GM12878 (cell line): Measurements from ENCODE around the gene HELZ. TPM values are rescaled to one million over a fixed set of nuclear protein-coding genes. Genes with fewer than 3 reads are reported as not detected.

ENCODE experiments used
- ATAC-seq: fragments of 200-7000 bp; cut with Tn5 transposase; 3 replicates; pipeline ENCODE4 v1.9.1; 2020; ENCODE audit warnings: mild to moderate bottlenecking, moderate library complexity
- BruUV-seq: library from RNA; stranded (reverse); fragments of 400-500 nt; replicated peaks from 2 replicates; lab custom pipeline; 2021; lab: Mats Ljungman, UMichigan
- CTCF ChIA-PET: fragments of 300-600 bp; sonication (Branson Sonifier 250); formaldehyde crosslinking; extraction: SDS; loops from one replicate; lab custom pipeline; 2021; ENCODE audit warnings: inconsistent platforms; lab: Yijun Ruan, JAX
- POLR2A ChIA-PET: fragments of 350-600 bp; formaldehyde crosslinking; extraction: SDS; loops from one replicate; lab custom pipeline; 2021; ENCODE audit warnings: inconsistent platforms; lab: Charles Lee
- RAD21 ChIA-PET: fragments of 300-600 bp; sonication (Branson Sonifier 250); formaldehyde crosslinking; loops from one replicate; lab custom pipeline; 2023; ENCODE audit warnings: antibody characterized with exemption; ENCODE audit not compliant: unreplicated experiment; lab: Charles Lee
- SMC1A ChIA-PET: fragments of 300-600 bp; sonication (Branson Sonifier 250); formaldehyde crosslinking; loops from one replicate; lab custom pipeline; 2023; ENCODE audit not compliant: unreplicated experiment, uncharacterized antibody; lab: Charles Lee
- DNase-seq: peaks from one replicate; pipeline ENCODE4 v3.0.0-alpha.2; 2011; ENCODE audit warnings: low read depth, low spot score
- FAIRE-seq: peaks from 3 replicates; lab custom pipeline; 2011; peaks lifted over from hg19 to GRCh38; lab: Jason Lieb, UNC
- H2AFZ ChIP-seq: 2 replicates; pipeline ENCODE4 v1.6.0; 2011; ENCODE audit warnings: low read depth, low read length, control low read depth; ENCODE audit not compliant: control insufficient read depth
- H3K27ac ChIP-seq: 2 replicates; pipeline ENCODE4 v1.5.1; 2011; ENCODE audit warnings: control low read depth; ENCODE audit not compliant: control insufficient read depth, insufficient read depth
- H3K27me3 ChIP-seq, 2 experiments: replicated peaks in 1 of 2; 2 replicates each; pipeline versions ENCODE4 v1.6.0 to v1.6.1; 2011; ENCODE audit warnings: low read length in 1 of 2; ENCODE audit not compliant: control insufficient read depth in 2 of 2, insufficient read depth in 2 of 2
- H3K36me3 ChIP-seq, 2 experiments: 2 replicates each; pipeline ENCODE4 v1.5.1; 2011; ENCODE audit warnings: low read length in 1 of 2; ENCODE audit not compliant: control insufficient read depth in 2 of 2, insufficient read depth in 2 of 2
- H3K4me1 ChIP-seq: 2 replicates; pipeline ENCODE4 v1.6.1; 2011; ENCODE audit warnings: mild to moderate bottlenecking, low read length, moderate library complexity, mixed read lengths; ENCODE audit not compliant: control insufficient read depth, insufficient read depth
- H3K4me2 ChIP-seq: 2 replicates; pipeline ENCODE4 v1.6.0; 2011; ENCODE audit warnings: control low read depth; ENCODE audit not compliant: control insufficient read depth, insufficient read depth
- H3K4me3 ChIP-seq: fragments of 200-600 bp; sonication (generic); 2 replicates; pipeline ENCODE4 v1.5.1; 2016
- H3K79me2 ChIP-seq: 2 replicates; pipeline ENCODE4 v1.6.0; 2011; ENCODE audit warnings: low read length; ENCODE audit not compliant: control insufficient read depth, insufficient read depth
- H3K9ac ChIP-seq: 2 replicates; pipeline ENCODE4 v1.8.0; 2011; ENCODE audit warnings: low read length, control low read depth, mixed read lengths; ENCODE audit not compliant: control insufficient read depth, insufficient read depth
- H3K9me3 ChIP-seq: replicated peaks from 3 replicates; pipeline ENCODE4 v1.5.1; 2011; ENCODE audit warnings: mild to moderate bottlenecking, low read length; ENCODE audit not compliant: control insufficient read depth, insufficient read depth
- H4K20me1 ChIP-seq: 2 replicates; pipeline ENCODE4 v1.6.0; 2011; ENCODE audit not compliant: control insufficient read depth, insufficient read depth
- CTCF ChIP-seq, 3 experiments: IDR thresholded peaks in 2 of 3; conservative IDR thresholded peaks in 1 of 3; 2 replicates each; pipeline ENCODE4 v1.5.1; 2011; ENCODE audit warnings: low read depth in 3 of 3, low read length in 3 of 3, mild to moderate bottlenecking in 3 of 3, control low read depth in 2 of 3, moderate library complexity in 2 of 3, inconsistent platforms in 1 of 3, mixed read lengths in 1 of 3; ENCODE audit not compliant: control insufficient read depth in 2 of 3, insufficient read depth in 1 of 3; ENCODE audit errors: extremely low read depth in 1 of 3
- GATAD2B ChIP-seq: fragments of 450-650 bp; conservative IDR thresholded peaks from 2 replicates; pipeline ENCODE4 v1.6.1; 2017; ENCODE audit warnings: low read depth, mild to moderate bottlenecking, moderate library complexity
- IKZF1 ChIP-seq: fragments of 450-650 bp; conservative IDR thresholded peaks from 2 replicates; pipeline ENCODE4 v1.6.1; 2017; ENCODE audit warnings: antibody characterized with exemption, mild to moderate bottlenecking
- IRF5 ChIP-seq: fragments of 450-650 bp; IDR thresholded peaks from 2 replicates; pipeline ENCODE4 v1.6.1; 2017; ENCODE audit warnings: borderline replicate concordance
- JUND ChIP-seq: IDR thresholded peaks from 2 replicates; pipeline ENCODE4 v1.6.1; 2012; ENCODE audit warnings: low read depth, mild to moderate bottlenecking, low read length, improper control_type of control experiment, moderate library complexity
- MEF2B ChIP-seq: fragments of 450-650 bp; IDR thresholded peaks from 2 replicates; pipeline ENCODE4 v1.6.1; 2018; ENCODE audit warnings: mild to moderate bottlenecking, moderate library complexity; ENCODE audit not compliant: partially characterized antibody, poor library complexity, severe bottlenecking
- NBN ChIP-seq: fragments of 450-650 bp; IDR thresholded peaks from 2 replicates; pipeline ENCODE4 v1.6.1; 2016
- NR2F1 ChIP-seq: fragments of 450-650 bp; conservative IDR thresholded peaks from 2 replicates; pipeline ENCODE4 v1.6.1; 2017; ENCODE audit warnings: mild to moderate bottlenecking
- TCF7 ChIP-seq: IDR thresholded peaks from 2 replicates; pipeline ENCODE4 v1.6.1; 2014; ENCODE audit warnings: antibody characterized with exemption, borderline replicate concordance
- WGBS: methylation state at CpG from one replicate; pipeline ENCODE4 v1.1.6; 2016; ENCODE audit warnings: low lambda C conversion rate; ENCODE audit not compliant: insufficient replicate concordance, insufficient coverage; ENCODE audit errors: missing lambda C conversion rate; 5-methylcytosine and 5-hydroxymethylcytosine counted together
- in situ Hi-C: fragments of 300-500 bp; cut with MboI; formaldehyde crosslinking; loops from 9 replicates; pipeline ENCODE4 v1.14.3; 2018; ENCODE audit warnings: mixed read lengths
- intact Hi-C: fragments of 100-400 bp; cut with micrococcal nuclease; formaldehyde crosslinking; loops from one replicate; pipeline ENCODE4 v1.14.2; 2022; ENCODE audit not compliant: unreplicated experiment
- polyA plus RNA-seq, 11 experiments: library from polyadenylated mRNA; depleted of rRNA in 4 of 11; unstranded in 6 of 11; stranded (reverse) in 5 of 11; fragments of >200 nt; fragmentation: Nextera tagmentation in 4 of 11; fragmentation: Illumina TruSeq in 1 of 11; extraction: Ambion mirVana in 4 of 11; extraction: Trizol in 1 of 11; gene quantifications; 1 replicate in 1 of 11; 2 replicates in 10 of 11; pipeline versions ENCODE4 v1.2.1 to v1.2.3, GENCODE V29; 2011 to 2016; ENCODE audit warnings: inconsistent platforms in 2 of 11, missing spikeins in 2 of 11, low read depth in 1 of 11
- total RNA-seq, 4 experiments: library from RNA; depleted of rRNA in 3 of 4; stranded (reverse); fragments of >200 nt in 3 of 4; fragmentation: Illumina TruSeq in 1 of 4; extraction: Trizol in 1 of 4; gene quantifications; 2 replicates each; pipeline versions ENCODE4 v1.2.1 to v1.2.3, GENCODE V29; 2013 to 2021
- TF ChIP-seq, protein P1 (sequence below): fragments of 450-650 bp; conservative IDR thresholded peaks from 2 replicates; pipeline ENCODE4 v1.6.1; 2017; ENCODE audit warnings: mild to moderate bottlenecking, moderate library complexity
- TF ChIP-seq, protein P2 (sequence below): IDR thresholded peaks from 2 replicates; pipeline ENCODE4 v1.6.1; 2012; ENCODE audit warnings: improper control_type of control experiment, low read depth, low read length; ENCODE audit not compliant: insufficient replicate concordance

The HELZ gene
- total and polyA plus RNA-seq, 10 of the 15 experiments (the other 5 are each of a cell fraction or from before 2014, with no cell fraction given), result 1.5 to 36.8 (median 19.1) TPM

DNA sequence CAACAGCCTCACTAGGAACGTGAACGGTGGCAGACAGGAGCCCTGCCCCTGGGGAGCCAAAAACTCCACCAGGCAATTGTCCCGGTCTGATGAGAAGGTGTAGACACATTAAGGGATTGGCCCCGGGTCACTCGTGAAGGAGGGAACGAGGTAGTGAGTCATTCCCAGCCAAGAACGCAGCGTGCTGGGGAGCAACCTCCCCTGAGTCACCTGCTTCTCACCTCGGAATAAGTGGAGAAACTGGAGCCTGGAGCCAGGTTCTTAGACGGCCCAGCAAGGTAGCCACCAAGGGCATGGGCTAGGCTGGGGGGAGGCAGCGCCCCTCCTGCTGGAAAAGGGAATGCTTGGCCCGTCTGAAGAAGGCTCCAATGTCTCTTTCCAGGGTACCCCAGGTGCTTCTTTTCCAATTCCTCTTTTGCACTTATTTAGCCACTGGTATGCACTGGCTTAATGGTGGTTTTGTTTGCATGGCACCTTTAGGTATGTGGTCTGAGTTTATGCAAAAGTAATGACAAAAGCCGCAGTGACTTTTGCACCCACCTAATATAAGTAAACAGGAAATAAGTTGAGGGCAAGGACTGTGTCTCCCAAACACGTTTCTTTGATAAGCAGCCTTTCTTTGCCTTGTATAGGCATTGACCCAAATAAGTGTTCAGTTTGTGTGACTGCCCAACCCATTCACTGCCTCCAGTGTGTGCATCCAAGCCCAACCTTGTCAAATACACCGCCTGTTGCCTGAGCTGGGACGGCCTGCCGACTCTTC lies 1.8 kb upstream of the HELZ start:
- Histone ChIP-seq H3K9ac (no peak overlapping the region; the same call in 1 of the 2 replicates), H3K4me1 (peaks cover 13% of the 10 kb centered on the region), H3K27ac (no peak overlapping the region), H3K79me2 (peaks cover 21% of the 10 kb centered on the region), H3K36me3 (no peaks in the 10 kb centered on the region), H3K4me2 (peak overlapping the region; percentile 92), H3K27me3 (no peaks in the 10 kb centered on the region), H4K20me1 (no peaks in the 10 kb centered on the region), H2AFZ (peak overlapping the region; percentile 25; the same call in 1 of the 2 replicates), H3K4me3 (peak overlapping the region; percentile 88; the same call in 1 of the 2 replicates), H3K9me3 (no peaks in the 10 kb centered on the region)
- SMC1A ChIA-PET, result interaction anchor here (1.2 kb wide), 1 partner anchor 16 kb away, joined by 3 read pairs; no protein-coding TSS in a partner anchor
- peak; percentile 23 for FAIRE-seq
- in situ Hi-C loops (no loop called here), intact Hi-C loops (no loop called here)
- DNase-seq, result peak; percentile 89
- RAD21 ChIA-PET, result interaction anchor here (0.6 kb wide), 1 partner anchor 136 kb away, joined by 3 read pairs; no protein-coding TSS in a partner anchor
- CTCF ChIA-PET, result no interaction called here
- no TSS peak for BruUV-seq
- peak; percentile 60 for ATAC-seq
- POLR2A ChIA-PET, result interaction anchor here (0.6 kb wide), 1 partner anchor 118 kb away, joined by 3 read pairs; no protein-coding TSS in a partner anchor
- WGBS, result 3% methylated on average over 17 of the region's 17 CpGs
- TF ChIP-seq NR2F1, result peak; percentile 72
- TF ChIP-seq TCF7, result no peak
- peak; percentile 58 for TF ChIP-seq MEF2B
- no peak; the same call in 1 of the 2 replicates for TF ChIP-seq GATAD2B
- TF ChIP-seq, protein P1, sequence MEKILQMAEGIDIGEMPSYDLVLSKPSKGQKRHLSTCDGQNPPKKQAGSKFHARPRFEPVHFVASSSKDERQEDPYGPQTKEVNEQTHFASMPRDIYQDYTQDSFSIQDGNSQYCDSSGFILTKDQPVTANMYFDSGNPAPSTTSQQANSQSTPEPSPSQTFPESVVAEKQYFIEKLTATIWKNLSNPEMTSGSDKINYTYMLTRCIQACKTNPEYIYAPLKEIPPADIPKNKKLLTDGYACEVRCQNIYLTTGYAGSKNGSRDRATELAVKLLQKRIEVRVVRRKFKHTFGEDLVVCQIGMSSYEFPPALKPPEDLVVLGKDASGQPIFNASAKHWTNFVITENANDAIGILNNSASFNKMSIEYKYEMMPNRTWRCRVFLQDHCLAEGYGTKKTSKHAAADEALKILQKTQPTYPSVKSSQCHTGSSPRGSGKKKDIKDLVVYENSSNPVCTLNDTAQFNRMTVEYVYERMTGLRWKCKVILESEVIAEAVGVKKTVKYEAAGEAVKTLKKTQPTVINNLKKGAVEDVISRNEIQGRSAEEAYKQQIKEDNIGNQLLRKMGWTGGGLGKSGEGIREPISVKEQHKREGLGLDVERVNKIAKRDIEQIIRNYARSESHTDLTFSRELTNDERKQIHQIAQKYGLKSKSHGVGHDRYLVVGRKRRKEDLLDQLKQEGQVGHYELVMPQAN, result 0 out of 2 replicates have a peak, but pooled peaks have one; percentile 13
- no peak for TF ChIP-seq IRF5
- 0 out of 2 replicates have a peak, but pooled peaks have one; percentile 22 for TF ChIP-seq NBN
- TF ChIP-seq JUND, result no peak
- TF ChIP-seq, protein P2, sequence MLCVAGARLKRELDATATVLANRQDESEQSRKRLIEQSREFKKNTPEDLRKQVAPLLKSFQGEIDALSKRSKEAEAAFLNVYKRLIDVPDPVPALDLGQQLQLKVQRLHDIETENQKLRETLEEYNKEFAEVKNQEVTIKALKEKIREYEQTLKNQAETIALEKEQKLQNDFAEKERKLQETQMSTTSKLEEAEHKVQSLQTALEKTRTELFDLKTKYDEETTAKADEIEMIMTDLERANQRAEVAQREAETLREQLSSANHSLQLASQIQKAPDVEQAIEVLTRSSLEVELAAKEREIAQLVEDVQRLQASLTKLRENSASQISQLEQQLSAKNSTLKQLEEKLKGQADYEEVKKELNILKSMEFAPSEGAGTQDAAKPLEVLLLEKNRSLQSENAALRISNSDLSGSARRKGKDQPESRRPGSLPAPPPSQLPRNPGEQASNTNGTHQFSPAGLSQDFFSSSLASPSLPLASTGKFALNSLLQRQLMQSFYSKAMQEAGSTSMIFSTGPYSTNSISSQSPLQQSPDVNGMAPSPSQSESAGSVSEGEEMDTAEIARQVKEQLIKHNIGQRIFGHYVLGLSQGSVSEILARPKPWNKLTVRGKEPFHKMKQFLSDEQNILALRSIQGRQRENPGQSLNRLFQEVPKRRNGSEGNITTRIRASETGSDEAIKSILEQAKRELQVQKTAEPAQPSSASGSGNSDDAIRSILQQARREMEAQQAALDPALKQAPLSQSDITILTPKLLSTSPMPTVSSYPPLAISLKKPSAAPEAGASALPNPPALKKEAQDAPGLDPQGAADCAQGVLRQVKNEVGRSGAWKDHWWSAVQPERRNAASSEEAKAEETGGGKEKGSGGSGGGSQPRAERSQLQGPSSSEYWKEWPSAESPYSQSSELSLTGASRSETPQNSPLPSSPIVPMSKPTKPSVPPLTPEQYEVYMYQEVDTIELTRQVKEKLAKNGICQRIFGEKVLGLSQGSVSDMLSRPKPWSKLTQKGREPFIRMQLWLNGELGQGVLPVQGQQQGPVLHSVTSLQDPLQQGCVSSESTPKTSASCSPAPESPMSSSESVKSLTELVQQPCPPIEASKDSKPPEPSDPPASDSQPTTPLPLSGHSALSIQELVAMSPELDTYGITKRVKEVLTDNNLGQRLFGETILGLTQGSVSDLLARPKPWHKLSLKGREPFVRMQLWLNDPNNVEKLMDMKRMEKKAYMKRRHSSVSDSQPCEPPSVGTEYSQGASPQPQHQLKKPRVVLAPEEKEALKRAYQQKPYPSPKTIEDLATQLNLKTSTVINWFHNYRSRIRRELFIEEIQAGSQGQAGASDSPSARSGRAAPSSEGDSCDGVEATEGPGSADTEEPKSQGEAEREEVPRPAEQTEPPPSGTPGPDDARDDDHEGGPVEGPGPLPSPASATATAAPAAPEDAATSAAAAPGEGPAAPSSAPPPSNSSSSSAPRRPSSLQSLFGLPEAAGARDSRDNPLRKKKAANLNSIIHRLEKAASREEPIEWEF, result no peak
- TF ChIP-seq CTCF (IDR thresholded peaks at IDR 0.05 in 2 of 3, conservative IDR thresholded peaks at IDR 0.05 in 1 of 3; ENCODE audit: control insufficient read depth in 2 of 3, extremely low read depth in 1 of 3, insufficient read depth in 1 of 3, low read depth in 3 of 3, low read length in 3 of 3), result no peak
- TF ChIP-seq IKZF1, result peak; percentile 90
